ENCODE data around the gene SLC5A3. TPM values are rescaled to one million over a fixed set of nuclear protein-coding genes. Genes with fewer than 3 reads are reported as not detected.

SLC5A3 gene
- total RNA-seq, 1 experiment from 2014 or later, result 29.4 TPM

- in situ Hi-C loops (cut with HindIII; ENCODE audit: low pct_unique_long_range_greater_than_20kb, low sequenced_read_pairs) (no loop called here), intact Hi-C loops (cut with micrococcal nuclease; ENCODE audit: unreplicated experiment) (no loop called here)
- H3K36me3 ChIP-seq (ENCODE audit: control insufficient read depth, insufficient read depth, low read length), result peaks cover 2% of the 10 kb centered on the region; the same call in 1 of the 2 replicates
- H3K4me3 ChIP-seq (ENCODE audit: low read depth in 2 of 2, low read length in 2 of 2), result no peak overlapping the region
- TF ChIP-seq REST (IDR thresholded peaks at IDR 0.05; ENCODE audit: insufficient read depth in 1 of 2, low read depth in 2 of 2, low read length in 1 of 2) (no peak), TCF7L2 (IDR thresholded peaks at IDR 0.05; ENCODE audit: low read depth, low read length) (no peak), SIN3A (IDR thresholded peaks at IDR 0.05; ENCODE audit: borderline replicate concordance, insufficient read depth, low read depth, low read length) (no peak), CTCF (IDR thresholded peaks at IDR 0.05) (no peak), POLR2AphosphoS5 (IDR thresholded peaks at IDR 0.05; ENCODE audit: low read depth, low read length) (no peak)
- no peaks in the 10 kb centered on the region for H3K27me3 ChIP-seq (ENCODE audit: control insufficient read depth, insufficient read depth, low read length)
- ChIA-PET POLR2A (no interaction called here), CTCF (no interaction called here)
- ATAC-seq, result no peak
- no peak for DNase-seq (ENCODE audit: low read depth, low spot score)
- H3K9me3 ChIP-seq (ENCODE audit: control insufficient read depth, insufficient read depth, low read depth, low read length), result no peaks in the 10 kb centered on the region
- H3K27ac ChIP-seq (ENCODE audit: low read length), result no peak overlapping the region
- peaks cover 12% of the 10 kb centered on the region for H3K4me1 ChIP-seq (ENCODE audit: control insufficient read depth, insufficient read depth, low read length)
- BruUV-seq (replicated peaks), result no TSS peak
Observed at GRCh38 chr21:34100337-34100736, 27.0 kb downstream of the SLC5A3 start.

- Histone ChIP-seq H3K9me3 (ENCODE audit: control insufficient read depth, insufficient read depth, low read depth, low read length) (no peaks in the 10 kb centered on the region), H3K27ac (ENCODE audit: low read length) (no peak overlapping the region), H3K27me3 (ENCODE audit: control insufficient read depth, insufficient read depth, low read length) (no peaks in the 10 kb centered on the region), H3K4me1 (ENCODE audit: control insufficient read depth, insufficient read depth, low read length) (peaks cover 12% of the 10 kb centered on the region), H3K36me3 (ENCODE audit: control insufficient read depth, insufficient read depth, low read length) (peaks cover 2% of the 10 kb centered on the region; the same call in 1 of the 2 replicates), H3K4me3 (ENCODE audit: low read depth in 2 of 2, low read length in 2 of 2) (no peak overlapping the region)
- POLR2A ChIA-PET, result no interaction called here
- no peak for TF ChIP-seq SIN3A (IDR thresholded peaks at IDR 0.05; ENCODE audit: borderline replicate concordance, insufficient read depth, low read depth, low read length)
- no peak for TF ChIP-seq TCF7L2 (IDR thresholded peaks at IDR 0.05; ENCODE audit: low read depth, low read length)
- no peak for TF ChIP-seq CTCF (IDR thresholded peaks at IDR 0.05)
- no peak for TF ChIP-seq REST (IDR thresholded peaks at IDR 0.05; ENCODE audit: insufficient read depth in 1 of 2, low read depth in 2 of 2, low read length in 1 of 2)
- TF ChIP-seq POLR2AphosphoS5 (IDR thresholded peaks at IDR 0.05; ENCODE audit: low read depth, low read length), result no peak
- DNase-seq (ENCODE audit: low read depth, low spot score) (no peak), ATAC-seq (no peak)
- in situ Hi-C loops (cut with HindIII; ENCODE audit: low pct_unique_long_range_greater_than_20kb, low sequenced_read_pairs), result no loop called here
- CTCF ChIA-PET, result no interaction called here
- no TSS peak for BruUV-seq (replicated peaks)
- intact Hi-C loops (cut with micrococcal nuclease; ENCODE audit: unreplicated experiment), result no loop called here
Observed at GRCh38 chr21:34100790-34101189, 27.4 kb downstream of the SLC5A3 start.
